Lung (tissue), 12 donors: ENCODE results near the gene NFATC2. TPM values are rescaled to one million over a fixed set of nuclear protein-coding genes. Genes with fewer than 3 reads are reported as not detected.

Experiments
- ATAC-seq: fragments of 200-7000 bp; cut with Tn5 transposase; one replicate; pipeline ENCODE4 v1.9.1; 2020; ENCODE audit warnings: moderate number of reproducible peaks; ENCODE audit not compliant: insufficient read depth, low FRiP score
- DNase-seq, 3 donors: peaks; one replicate each; pipeline ENCODE4 v3.0.0-alpha.2; 2013 to 2017
- H3K27ac ChIP-seq, 2 donors: one replicate each; pipeline ENCODE4 v1.5.1; 2013; ENCODE audit warnings: mild to moderate bottlenecking in 2 of 2, moderate library complexity in 2 of 2, control low read depth in 1 of 2, inconsistent platforms in 1 of 2, low read depth in 1 of 2, low read length in 1 of 2
- H3K27me3 ChIP-seq, 3 donors: one replicate each; pipeline ENCODE4 v1.5.1; 2013; ENCODE audit warnings: low read length in 2 of 3; ENCODE audit not compliant: control insufficient read depth in 3 of 3, insufficient read depth in 3 of 3
- H3K36me3 ChIP-seq, 4 donors: one replicate each; pipeline ENCODE4 v1.5.1; 2013; ENCODE audit warnings: low read length in 4 of 4, mild to moderate bottlenecking in 1 of 4, moderate library complexity in 1 of 4; ENCODE audit not compliant: control insufficient read depth in 4 of 4, insufficient read depth in 4 of 4
- H3K4me1 ChIP-seq, 5 donors: one replicate each; pipeline ENCODE4 v1.5.1; 2013; ENCODE audit warnings: low read length in 5 of 5, mild to moderate bottlenecking in 2 of 5, moderate library complexity in 1 of 5; ENCODE audit not compliant: control insufficient read depth in 5 of 5, insufficient read depth in 5 of 5
- H3K4me3 ChIP-seq: one replicate; pipeline ENCODE4 v1.5.1; 2013; ENCODE audit warnings: mild to moderate bottlenecking, control low read depth, moderate library complexity
- H3K9ac ChIP-seq, 2 donors: one replicate each; pipeline ENCODE4 v1.5.1; 2013; ENCODE audit warnings: low read length in 2 of 2, control low read depth in 1 of 2; ENCODE audit not compliant: insufficient read depth in 1 of 2
- H3K9me3 ChIP-seq, 4 donors: one replicate each; pipeline ENCODE4 v1.5.1; 2013; ENCODE audit warnings: low read length in 3 of 4, mild to moderate bottlenecking in 1 of 4, moderate library complexity in 1 of 4; ENCODE audit not compliant: control insufficient read depth in 4 of 4, insufficient read depth in 3 of 4
- CTCF ChIP-seq: IDR thresholded peaks from 2 replicates; pipeline ENCODE4 v1.5.1; 2012; ENCODE audit warnings: mild to moderate bottlenecking; ENCODE audit errors: control extremely low read depth, extremely low read depth
- WGBS, 2 donors: extraction: QIAGEN DNeasy Blood & Tissue Kit; methylation state at CpG; one replicate each; pipeline ENCODE4 v1.1.7; 2013; 5-methylcytosine and 5-hydroxymethylcytosine counted together
- polyA plus RNA-seq, 2 donors: library from polyadenylated mRNA; stranded (reverse); fragments of 200-250 nt; gene quantifications; one replicate each; pipeline ENCODE4 v1.2.1, GENCODE V29; 2013
- total RNA-seq, 2 donors: library from RNA; depleted of rRNA in 1 of 2; stranded (reverse); fragments of >200 nt in 1 of 2; gene quantifications; one replicate each; pipeline ENCODE4 v1.2.1, GENCODE V29; 2014 to 2021
- donor health status: control.
- donor health status: control.
- donor health status: Bipolar disorder and iron deficiency.
- donor health status: healthy.
- donor health status: DM: yes; HTN: yes; CAD: no.

NFATC2 gene
- total and polyA plus RNA-seq, 4 donors, result 1.3 to 8.7 (median 4.7) TPM

DNA sequence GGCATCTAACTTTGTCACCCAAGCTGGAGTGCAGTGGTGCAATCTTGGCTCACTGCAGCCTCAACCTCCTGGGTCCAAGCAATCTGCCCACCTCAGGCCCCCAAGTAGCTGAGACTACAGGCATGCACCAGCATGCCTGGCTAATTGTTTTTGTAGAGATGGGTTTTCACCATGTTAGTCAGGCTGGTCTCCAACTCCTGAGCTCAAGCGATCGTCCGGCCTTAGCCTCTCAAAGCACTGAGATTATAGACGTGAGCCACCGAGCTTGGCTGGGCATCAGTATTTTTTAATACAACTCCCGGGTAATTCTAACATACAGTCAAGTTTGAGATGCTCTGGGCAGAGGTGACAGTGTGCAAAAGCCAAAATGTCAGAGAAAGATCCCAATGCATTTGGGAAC, 73.5 kb downstream of the NFATC2 start:
- 91 to 95% methylated on average over 6 of the region's 6 CpGs for WGBS, 2 donors
- H3K27me3 ChIP-seq, result no peaks in the 10 kb centered on the region

DNA sequence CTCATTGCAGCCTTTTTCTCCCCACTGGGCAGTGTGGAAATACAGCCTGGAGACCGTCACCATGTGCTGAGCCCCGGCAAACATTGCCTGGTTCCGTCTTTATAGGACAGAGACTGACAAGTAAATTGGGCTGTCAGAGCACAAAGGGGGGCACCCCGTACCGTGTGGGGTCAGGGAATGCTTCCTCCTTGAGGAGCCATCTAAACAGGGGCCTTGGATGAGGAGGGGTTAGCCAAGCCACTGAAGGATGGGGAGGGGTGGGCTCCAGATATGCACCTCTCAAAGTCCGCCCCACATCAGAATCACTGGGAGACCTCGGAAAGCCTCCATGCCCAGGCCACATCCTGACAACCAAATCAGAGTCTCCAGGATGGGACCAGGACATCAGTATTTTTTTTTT, 73.9 kb downstream of the NFATC2 start:
- WGBS, 2 donors, result 93 to 96% methylated on average over 7 of the region's 7 CpGs
- Histone ChIP-seq H3K36me3 (peaks cover 0 to 3% (median 0%) of the 10 kb centered on the region in 4 donors), H3K27me3 (no peaks in the 10 kb centered on the region), H3K4me1 (peaks cover 0 to 30% (median 9%) of the 10 kb centered on the region in 5 donors), H3K9me3 (no peaks in the 10 kb centered on the region), H3K4me3 (no peak overlapping the region), H3K27ac (no peak overlapping the region), H3K9ac (no peak overlapping the region)
- no peak for ATAC-seq
- no peak for DNase-seq
- no peak for TF ChIP-seq CTCF

More for the DNA sequence above, 73.5 kb downstream of the NFATC2 start:
- Histone ChIP-seq H3K4me1 (peaks cover 0 to 26% (median 9%) of the 10 kb centered on the region in 5 donors), H3K9ac (no peak overlapping the region), H3K27ac (no peak overlapping the region), H3K36me3 (peaks cover 0 to 3% (median 0%) of the 10 kb centered on the region in 4 donors), H3K4me3 (no peak overlapping the region), H3K9me3 (no peaks in the 10 kb centered on the region)
- TF ChIP-seq CTCF, result no peak
- ATAC-seq (no peak), DNase-seq (no peak)

- Histone ChIP-seq H3K4me3 (no peak overlapping the region), H3K27me3 (no peaks in the 10 kb centered on the region), H3K4me1 (peaks cover 0 to 35% (median 11%) of the 10 kb centered on the region in 5 donors), H3K9ac (no peak overlapping the region), H3K36me3 (peaks cover 0 to 3% (median 0%) of the 10 kb centered on the region in 4 donors), H3K27ac (no peak overlapping the region), H3K9me3 (no peaks in the 10 kb centered on the region)
- DNase-seq, result peak in 1 of 3 donors; percentile 57
- no peak for ATAC-seq
- no peak for TF ChIP-seq CTCF
- 90 to 92% methylated on average over 10 of the region's 10 CpGs for WGBS, 2 donors
Measured at GRCh38 chr20:51467956-51468626, 74.4 kb downstream of the NFATC2 start.
